Measurements from ENCODE around the gene SLC6A4.

SLC6A4 gene

DNA sequence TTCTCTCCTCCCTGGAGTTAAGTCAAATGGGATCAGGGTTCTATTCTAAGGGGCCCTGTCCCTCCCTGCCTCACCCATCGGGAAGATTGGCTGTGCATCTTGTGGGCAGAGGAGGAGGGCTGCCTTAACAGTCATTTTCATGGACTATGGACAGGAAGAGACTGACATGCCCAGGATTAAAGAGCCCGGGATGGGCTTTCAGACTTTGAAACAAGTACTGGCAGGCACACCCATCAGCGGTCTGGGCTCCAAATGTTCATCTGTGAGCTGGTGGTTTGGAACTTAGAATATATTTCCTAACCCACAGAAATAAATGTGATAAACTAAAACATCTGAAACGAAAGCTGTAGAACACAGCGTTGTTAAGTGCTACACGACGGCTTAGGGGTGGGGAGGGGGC is 6.5 kb downstream of the SLC6A4 start:
- H3K9me3 Mint-ChIP-seq = no peaks in the 10 kb centered on the region
- no peaks in the 10 kb centered on the region for H3K36me3 Mint-ChIP-seq (ENCODE audit: low read depth)
- peaks cover 60% of the 10 kb centered on the region for H3K27me3 Mint-ChIP-seq (ENCODE audit: low read depth)
- no peak overlapping the region for H3K4me3 Mint-ChIP-seq
- TF ChIP-seq, protein P1, sequence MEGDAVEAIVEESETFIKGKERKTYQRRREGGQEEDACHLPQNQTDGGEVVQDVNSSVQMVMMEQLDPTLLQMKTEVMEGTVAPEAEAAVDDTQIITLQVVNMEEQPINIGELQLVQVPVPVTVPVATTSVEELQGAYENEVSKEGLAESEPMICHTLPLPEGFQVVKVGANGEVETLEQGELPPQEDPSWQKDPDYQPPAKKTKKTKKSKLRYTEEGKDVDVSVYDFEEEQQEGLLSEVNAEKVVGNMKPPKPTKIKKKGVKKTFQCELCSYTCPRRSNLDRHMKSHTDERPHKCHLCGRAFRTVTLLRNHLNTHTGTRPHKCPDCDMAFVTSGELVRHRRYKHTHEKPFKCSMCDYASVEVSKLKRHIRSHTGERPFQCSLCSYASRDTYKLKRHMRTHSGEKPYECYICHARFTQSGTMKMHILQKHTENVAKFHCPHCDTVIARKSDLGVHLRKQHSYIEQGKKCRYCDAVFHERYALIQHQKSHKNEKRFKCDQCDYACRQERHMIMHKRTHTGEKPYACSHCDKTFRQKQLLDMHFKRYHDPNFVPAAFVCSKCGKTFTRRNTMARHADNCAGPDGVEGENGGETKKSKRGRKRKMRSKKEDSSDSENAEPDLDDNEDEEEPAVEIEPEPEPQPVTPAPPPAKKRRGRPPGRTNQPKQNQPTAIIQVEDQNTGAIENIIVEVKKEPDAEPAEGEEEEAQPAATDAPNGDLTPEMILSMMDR (IDR thresholded peaks at IDR 0.05; ENCODE audit: unreplicated experiment in 3 of 3) = no peak
- H3K27ac Mint-ChIP-seq = no peak overlapping the region
- H3K4me1 Mint-ChIP-seq = no peaks in the 10 kb centered on the region

DNA sequence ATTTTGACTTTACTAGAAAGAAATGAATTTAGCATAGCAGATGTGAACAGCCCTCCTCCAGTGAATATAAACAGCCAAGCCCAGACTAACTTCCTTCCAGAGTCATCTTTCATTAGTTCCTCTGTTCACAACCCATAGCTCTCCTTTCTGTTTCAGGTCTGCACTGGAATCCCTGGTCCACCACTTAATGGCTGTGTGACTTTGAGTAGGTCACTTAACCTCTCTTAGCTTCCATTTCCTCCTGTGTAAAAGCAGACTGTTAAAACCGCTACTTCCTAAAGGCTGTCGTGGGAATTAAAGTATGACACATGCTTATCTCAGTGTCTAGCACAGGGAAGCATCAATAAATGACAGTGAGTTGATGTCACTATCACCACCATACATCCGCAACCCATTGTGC is 7.5 kb downstream of the SLC6A4 start:
- no peaks in the 10 kb centered on the region for H3K9me3 Mint-ChIP-seq
- peaks cover 50% of the 10 kb centered on the region for H3K27me3 Mint-ChIP-seq (ENCODE audit: low read depth)
- no peaks in the 10 kb centered on the region for H3K36me3 Mint-ChIP-seq (ENCODE audit: low read depth)
- TF ChIP-seq, protein P1 (IDR thresholded peaks at IDR 0.05; ENCODE audit: unreplicated experiment in 3 of 3) = no peak
- no peaks in the 10 kb centered on the region for H3K4me1 Mint-ChIP-seq
- no peak overlapping the region for H3K4me3 Mint-ChIP-seq
- H3K27ac Mint-ChIP-seq = no peak overlapping the region

- H3K4me3 Mint-ChIP-seq = no peak overlapping the region
- TF ChIP-seq, protein P1 (IDR thresholded peaks at IDR 0.05; ENCODE audit: unreplicated experiment in 3 of 3) = no peak
- no peaks in the 10 kb centered on the region for H3K4me1 Mint-ChIP-seq
- H3K36me3 Mint-ChIP-seq (ENCODE audit: low read depth) = no peaks in the 10 kb centered on the region
- peaks cover 42% of the 10 kb centered on the region for H3K27me3 Mint-ChIP-seq (ENCODE audit: low read depth)
- peak overlapping the region in 1 of 3 experiments; percentile 34 for H3K27ac Mint-ChIP-seq
- H3K9me3 Mint-ChIP-seq = no peaks in the 10 kb centered on the region
Observed at GRCh38 chr17:30226878-30227277, 8.6 kb downstream of the SLC6A4 start.

DNA sequence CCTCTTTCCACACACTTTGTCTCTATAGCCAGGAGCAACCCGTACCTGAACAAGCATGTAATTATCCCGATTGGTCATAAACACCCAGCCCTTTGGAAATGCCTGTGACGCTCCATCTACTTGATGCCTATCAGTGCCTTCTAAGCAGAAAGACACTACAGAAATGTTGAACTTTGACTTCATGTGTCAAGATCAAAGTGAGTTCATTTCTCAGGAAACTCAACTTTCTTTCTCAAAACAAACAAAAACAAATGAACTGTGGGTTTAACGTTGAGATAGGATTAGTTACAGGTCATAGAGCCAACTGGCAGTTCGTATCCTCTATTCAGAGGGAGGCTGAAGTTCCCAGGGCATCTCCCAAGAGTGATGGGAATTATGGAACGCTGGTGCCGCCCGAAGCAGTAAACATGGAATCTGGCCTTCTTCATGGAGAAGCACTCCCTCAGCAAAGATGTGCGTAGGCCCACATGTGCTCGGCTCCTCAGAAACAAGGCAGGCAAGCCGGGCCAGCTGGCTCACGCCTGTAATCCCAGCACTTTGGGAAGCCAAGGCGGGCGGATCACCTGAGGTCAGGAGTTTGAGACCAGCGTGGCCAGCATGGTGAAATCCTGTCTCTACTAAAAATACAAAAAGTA is 9.5 kb downstream of the SLC6A4 start:
- TF ChIP-seq, protein P1 (IDR thresholded peaks at IDR 0.05; ENCODE audit: unreplicated experiment in 3 of 3) = no peak
- Mint-ChIP-seq H3K9me3 (no peaks in the 10 kb centered on the region), H3K4me1 (no peaks in the 10 kb centered on the region), H3K27me3 (ENCODE audit: low read depth) (peaks cover 37% of the 10 kb centered on the region), H3K27ac (no peak overlapping the region), H3K36me3 (ENCODE audit: low read depth) (no peaks in the 10 kb centered on the region), H3K4me3 (no peak overlapping the region)

DNA sequence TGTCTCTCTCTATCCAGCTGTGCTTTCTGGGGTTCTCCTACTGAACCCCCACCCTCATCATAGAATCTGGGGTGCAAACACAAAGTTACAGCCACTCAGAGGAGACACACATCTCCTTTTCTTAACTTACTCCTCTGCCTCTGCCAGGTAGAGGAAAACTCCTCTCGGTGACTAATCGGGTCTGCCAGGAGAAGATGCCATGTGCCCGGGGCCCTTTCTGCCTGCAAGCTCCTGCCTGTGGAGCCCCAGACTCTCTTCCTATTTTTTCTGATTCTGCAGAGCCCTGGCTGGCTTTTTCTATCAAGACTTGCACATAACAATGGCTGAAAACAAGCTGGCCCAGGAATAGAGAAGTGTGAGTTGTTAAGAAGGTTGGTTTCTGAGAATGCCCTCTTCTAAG is 10.4 kb downstream of the SLC6A4 start:
- Mint-ChIP-seq H3K4me1 (no peaks in the 10 kb centered on the region), H3K27ac (no peak overlapping the region), H3K36me3 (ENCODE audit: low read depth) (no peaks in the 10 kb centered on the region), H3K9me3 (no peaks in the 10 kb centered on the region), H3K27me3 (ENCODE audit: low read depth) (peaks cover 32% of the 10 kb centered on the region), H3K4me3 (no peak overlapping the region)
- TF ChIP-seq, protein P1 (IDR thresholded peaks at IDR 0.05; ENCODE audit: unreplicated experiment in 3 of 3) = no peak

GRCh38 chr17:30224419-30224960 is 11.0 kb downstream of the SLC6A4 start:
- Mint-ChIP-seq H3K27ac (no peak overlapping the region), H3K9me3 (no peaks in the 10 kb centered on the region), H3K4me3 (no peak overlapping the region), H3K36me3 (ENCODE audit: low read depth) (no peaks in the 10 kb centered on the region), H3K27me3 (ENCODE audit: low read depth) (peaks cover 31% of the 10 kb centered on the region), H3K4me1 (no peaks in the 10 kb centered on the region)
- TF ChIP-seq, protein P1 (IDR thresholded peaks at IDR 0.05; ENCODE audit: unreplicated experiment in 3 of 3) = no peak
